Sigmoid colon (tissue), 7 donors: ENCODE results near the gene RIC1. TPM values are rescaled to one million over a fixed set of nuclear protein-coding genes. Genes with fewer than 3 reads are reported as not detected.

Experiments used
- DNase-seq: peaks from one replicate; pipeline ENCODE4 v3.0.0-alpha.2; 2019
- H3K27ac ChIP-seq, 4 donors: fragments of 200-600 bp; sonication (generic); one replicate each; pipeline ENCODE4 v1.5.1; 2016 to 2019; ENCODE audit warnings: mild to moderate bottlenecking in 1 of 4
- H3K27me3 ChIP-seq, 3 donors: fragments of 200-600 bp; sonication (generic); one replicate each; pipeline ENCODE4 v1.5.1; 2019; ENCODE audit warnings: mild to moderate bottlenecking in 1 of 3
- H3K36me3 ChIP-seq, 4 donors: fragments of 200-600 bp; sonication (generic); one replicate each; pipeline ENCODE4 v1.5.1; 2016 to 2019
- H3K4me1 ChIP-seq, 4 donors: fragments of 200-600 bp; sonication (generic); one replicate each; pipeline ENCODE4 v1.5.1; 2017 to 2019
- H3K4me3 ChIP-seq, 4 donors: fragments of 200-600 bp; sonication (generic); one replicate each; pipeline ENCODE4 v1.5.1; 2017 to 2019; ENCODE audit warnings: mild to moderate bottlenecking in 2 of 4, moderate library complexity in 1 of 4
- H3K9me3 ChIP-seq, 4 donors: fragments of 200-600 bp in 3 of 4; sonication (generic) in 3 of 4; one replicate each; pipeline versions ENCODE4 v1.5.1 to v1.6.1; 2013 to 2019
- EP300 ChIP-seq, 4 donors: sonication (generic); formaldehyde crosslinking; IDR thresholded peaks; one replicate each; pipeline ENCODE4 v1.6.1; 2017; ENCODE audit warnings: antibody characterized with exemption in 4 of 4
- POLR2A ChIP-seq, 2 donors: fragments of 450-650 bp; IDR thresholded peaks; one replicate each; pipeline ENCODE4 v1.6.1; 2016; ENCODE audit warnings: antibody characterized with exemption in 2 of 2, mild to moderate bottlenecking in 2 of 2, moderate library complexity in 2 of 2
- POLR2AphosphoS5 ChIP-seq, 4 donors: sonication (generic); formaldehyde crosslinking; IDR thresholded peaks; one replicate each; pipeline ENCODE4 v1.6.1; 2017; ENCODE audit warnings: antibody characterized with exemption in 4 of 4
- WGBS, 2 donors: extraction: QIAGEN DNeasy Blood & Tissue Kit; methylation state at CpG; one replicate each; pipeline ENCODE4 v1.1.7; 2013; 5-methylcytosine and 5-hydroxymethylcytosine counted together
- intact Hi-C: fragments of 100-400 bp; cut with DNase I; formaldehyde crosslinking; loops from one replicate; pipeline ENCODE4 v1.15.1; 2023
- polyA plus RNA-seq, 3 donors: library from polyadenylated mRNA; stranded (reverse); fragments of 200-250 nt; gene quantifications; one replicate each; pipeline ENCODE4 v1.2.3, GENCODE V29; 2013
- total RNA-seq, 4 donors: library from RNA; depleted of rRNA; stranded (reverse); fragments of >200 nt; gene quantifications; one replicate each; pipeline ENCODE4 v1.1.0, GENCODE V29; 2016
- TF ChIP-seq, protein P1 (sequence below), 4 experiments: fragments of 450-650 bp in 3 of 4; fragments of 200-600 bp in 1 of 4; IDR thresholded peaks; one replicate each; pipeline ENCODE4 v1.5.1; 2016 to 2019; ENCODE audit warnings: antibody characterized with exemption in 4 of 4, mild to moderate bottlenecking in 3 of 4, moderate library complexity in 2 of 4
- donor health status: healthy with polysubstance abuse.
- donor health status: Bipolar disorder and iron deficiency.
- donor health status: healthy.

RIC1 gene
- total and polyA plus RNA-seq, 7 donors = 3.0 to 44.3 (median 29.1) TPM

DNA sequence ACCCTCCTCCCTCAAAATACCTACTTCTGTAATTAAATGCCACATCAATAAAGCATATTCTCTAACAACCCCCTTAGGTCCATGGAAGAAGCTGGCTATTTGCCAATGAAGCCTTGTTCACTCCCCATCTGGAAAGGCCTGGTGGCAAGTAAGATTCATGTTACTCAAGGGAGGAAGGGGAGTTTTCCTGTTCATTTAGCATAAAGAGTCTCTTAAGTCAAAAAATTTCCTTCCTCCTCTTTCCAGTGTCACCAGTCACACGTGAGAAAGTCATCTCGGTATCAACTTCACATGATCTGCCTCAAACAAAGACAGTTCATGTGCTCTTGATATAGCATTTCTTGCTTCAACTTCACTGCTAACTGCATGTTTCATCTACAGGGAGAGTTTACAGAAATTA, 32.7 kb upstream of the RIC1 start:
- Histone ChIP-seq H3K36me3 (no peaks in the 10 kb centered on the region), H3K4me1 (no peaks in the 10 kb centered on the region), H3K9me3 (no peaks in the 10 kb centered on the region), H3K27me3 (no peaks in the 10 kb centered on the region), H3K4me3 (no peak overlapping the region), H3K27ac (no peak overlapping the region)
- 44 to 88% methylated on average over 2 of the region's 2 CpGs for WGBS, 2 donors
- TF ChIP-seq POLR2AphosphoS5 (IDR thresholded peaks at IDR 0.05) (no peak), EP300 (IDR thresholded peaks at IDR 0.05) (no peak), POLR2A (IDR thresholded peaks at IDR 0.05) (no peak)
- TF ChIP-seq, protein P1, sequence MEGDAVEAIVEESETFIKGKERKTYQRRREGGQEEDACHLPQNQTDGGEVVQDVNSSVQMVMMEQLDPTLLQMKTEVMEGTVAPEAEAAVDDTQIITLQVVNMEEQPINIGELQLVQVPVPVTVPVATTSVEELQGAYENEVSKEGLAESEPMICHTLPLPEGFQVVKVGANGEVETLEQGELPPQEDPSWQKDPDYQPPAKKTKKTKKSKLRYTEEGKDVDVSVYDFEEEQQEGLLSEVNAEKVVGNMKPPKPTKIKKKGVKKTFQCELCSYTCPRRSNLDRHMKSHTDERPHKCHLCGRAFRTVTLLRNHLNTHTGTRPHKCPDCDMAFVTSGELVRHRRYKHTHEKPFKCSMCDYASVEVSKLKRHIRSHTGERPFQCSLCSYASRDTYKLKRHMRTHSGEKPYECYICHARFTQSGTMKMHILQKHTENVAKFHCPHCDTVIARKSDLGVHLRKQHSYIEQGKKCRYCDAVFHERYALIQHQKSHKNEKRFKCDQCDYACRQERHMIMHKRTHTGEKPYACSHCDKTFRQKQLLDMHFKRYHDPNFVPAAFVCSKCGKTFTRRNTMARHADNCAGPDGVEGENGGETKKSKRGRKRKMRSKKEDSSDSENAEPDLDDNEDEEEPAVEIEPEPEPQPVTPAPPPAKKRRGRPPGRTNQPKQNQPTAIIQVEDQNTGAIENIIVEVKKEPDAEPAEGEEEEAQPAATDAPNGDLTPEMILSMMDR (IDR thresholded peaks at IDR 0.05) = no peak
- intact Hi-C loops = loop anchor here (10.0 kb wide), 1 partner anchor 411 kb away; the partner anchor contains the start of gene INSL6
- DNase-seq = no peak

DNA sequence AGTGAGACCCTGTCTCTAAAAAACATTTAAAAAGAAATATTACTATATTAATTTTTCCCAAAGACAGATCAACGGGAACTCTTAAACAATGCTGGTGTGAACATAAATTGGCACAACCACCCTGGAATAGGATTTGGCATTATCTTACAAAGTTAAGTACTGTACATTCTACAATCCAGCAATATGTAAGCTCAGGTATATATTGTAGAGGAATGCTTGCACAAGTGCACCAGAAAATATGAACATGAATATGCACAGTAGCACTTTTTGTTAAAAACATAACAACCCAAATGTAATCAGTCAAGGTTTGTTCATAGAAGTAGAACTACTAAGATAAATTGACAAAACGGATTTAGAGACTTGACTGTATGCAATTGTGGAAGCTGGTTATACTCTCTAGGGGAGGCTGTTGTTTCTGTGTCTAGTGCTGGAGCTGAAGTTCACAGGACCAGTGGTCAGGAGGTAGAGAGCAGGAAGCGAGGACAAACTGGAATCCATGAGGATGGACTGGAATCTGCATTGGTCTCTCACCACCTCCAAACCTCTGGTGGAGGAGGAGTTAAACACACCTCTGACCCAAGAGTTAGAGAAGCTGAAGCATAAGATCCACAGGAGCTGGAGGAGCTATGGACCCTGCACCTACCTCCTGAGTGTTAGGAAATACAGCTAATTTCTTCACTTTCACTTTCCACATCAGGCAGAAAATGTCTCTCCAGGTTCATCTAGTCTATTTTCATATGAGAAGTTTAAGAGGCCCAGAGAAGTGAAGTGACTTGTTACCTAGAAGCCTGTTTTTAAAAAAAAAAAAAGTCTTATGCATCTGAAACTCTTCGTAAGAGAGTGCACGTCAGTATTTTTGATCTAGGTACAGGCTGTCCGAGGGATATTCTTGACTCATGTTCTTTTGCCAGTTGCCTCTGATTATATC, 20.3 kb upstream of the RIC1 start:
- TF ChIP-seq EP300 (IDR thresholded peaks at IDR 0.05) (no peak), POLR2AphosphoS5 (IDR thresholded peaks at IDR 0.05) (no peak), POLR2A (IDR thresholded peaks at IDR 0.05) (no peak)
- TF ChIP-seq, protein P1 (IDR thresholded peaks at IDR 0.05) = no peak
- Histone ChIP-seq H3K27ac (peak overlapping the region; percentile 23 to 78 (median 26)), H3K36me3 (no peaks in the 10 kb centered on the region), H3K9me3 (no peaks in the 10 kb centered on the region), H3K4me1 (peaks cover 0 to 4% (median 2%) of the 10 kb centered on the region in 4 donors), H3K4me3 (peak overlapping the region in 3 of 4 donors; percentile 21 to 30 (median 29)), H3K27me3 (no peaks in the 10 kb centered on the region)
- intact Hi-C loops = no loop called here
- DNase-seq = no peak
- WGBS, 2 donors = 49 to 54% methylated on average over 6 of the region's 6 CpGs

DNA sequence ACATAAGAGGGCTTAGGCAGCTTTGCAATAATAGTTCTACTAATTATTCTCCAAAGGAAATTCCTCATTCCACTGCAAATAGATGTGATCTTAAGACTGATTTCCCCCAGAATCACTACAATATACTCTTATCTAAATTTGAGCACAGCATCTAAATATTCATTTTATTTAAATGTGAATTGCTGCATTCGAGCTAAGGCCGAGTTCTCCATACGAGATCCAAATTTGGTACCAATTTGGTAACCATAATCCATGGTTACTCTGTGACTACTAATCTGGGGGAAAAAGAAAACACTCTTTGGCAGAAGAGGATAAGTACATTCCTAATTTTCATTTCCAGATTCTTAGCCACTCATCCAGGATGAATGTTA, 19.7 kb upstream of the RIC1 start:
- no peak for TF ChIP-seq POLR2AphosphoS5 (IDR thresholded peaks at IDR 0.05)
- no peak for TF ChIP-seq EP300 (IDR thresholded peaks at IDR 0.05)
- TF ChIP-seq, protein P1 (IDR thresholded peaks at IDR 0.05) = no peak
- TF ChIP-seq POLR2A (IDR thresholded peaks at IDR 0.05) = no peak
- no peaks in the 10 kb centered on the region for H3K9me3 ChIP-seq
- peak overlapping the region in 3 of 4 donors; percentile 21 to 30 (median 29) for H3K4me3 ChIP-seq
- no peaks in the 10 kb centered on the region for H3K27me3 ChIP-seq
- no peaks in the 10 kb centered on the region for H3K36me3 ChIP-seq
- peak overlapping the region; percentile 23 to 78 (median 26) for H3K27ac ChIP-seq
- peaks cover 0 to 4% (median 2%) of the 10 kb centered on the region in 4 donors for H3K4me1 ChIP-seq
- 58 to 91% methylated on average over 3 of the region's 3 CpGs for WGBS, 2 donors
- DNase-seq = no peak
- intact Hi-C loops = no loop called here

GRCh38 chr9:5610491-5610890, 18.4 kb upstream of the RIC1 start:
- H3K9me3 ChIP-seq = no peaks in the 10 kb centered on the region
- H3K27me3 ChIP-seq = no peaks in the 10 kb centered on the region
- DNase-seq = no peak
- intact Hi-C loops = no loop called here
- H3K36me3 ChIP-seq = no peaks in the 10 kb centered on the region
- peaks cover 0 to 4% (median 2%) of the 10 kb centered on the region in 4 donors for H3K4me1 ChIP-seq
- WGBS, 2 donors = 71 to 89% methylated on average over 2 of the region's 2 CpGs
- H3K4me3 ChIP-seq = no peak overlapping the region
- TF ChIP-seq, protein P1 (IDR thresholded peaks at IDR 0.05) = no peak
- TF ChIP-seq EP300 (IDR thresholded peaks at IDR 0.05) (no peak), POLR2A (IDR thresholded peaks at IDR 0.05) (no peak), POLR2AphosphoS5 (IDR thresholded peaks at IDR 0.05) (no peak)
- no peak overlapping the region for H3K27ac ChIP-seq
